Stomach (tissue), 4 donors: ENCODE data around the gene ZNF611.

ENCODE experiments used
- CTCF ChIP-seq, 7 experiments: fragments of 450-650 bp in 4 of 7; fragments of 200-600 bp in 3 of 7; sonication (generic) in 3 of 7; IDR thresholded peaks; one replicate each; pipeline ENCODE4 v1.5.1; 2016 to 2019; ENCODE audit warnings: antibody characterized with exemption in 7 of 7, control low read depth in 2 of 7, mild to moderate bottlenecking in 1 of 7
- POLR2A ChIP-seq, 4 donors: fragments of 450-650 bp; IDR thresholded peaks; one replicate each; pipeline ENCODE4 v1.6.1; 2016; ENCODE audit warnings: antibody characterized with exemption in 4 of 4, control low read depth in 2 of 4, mild to moderate bottlenecking in 1 of 4, moderate library complexity in 1 of 4

DNA sequence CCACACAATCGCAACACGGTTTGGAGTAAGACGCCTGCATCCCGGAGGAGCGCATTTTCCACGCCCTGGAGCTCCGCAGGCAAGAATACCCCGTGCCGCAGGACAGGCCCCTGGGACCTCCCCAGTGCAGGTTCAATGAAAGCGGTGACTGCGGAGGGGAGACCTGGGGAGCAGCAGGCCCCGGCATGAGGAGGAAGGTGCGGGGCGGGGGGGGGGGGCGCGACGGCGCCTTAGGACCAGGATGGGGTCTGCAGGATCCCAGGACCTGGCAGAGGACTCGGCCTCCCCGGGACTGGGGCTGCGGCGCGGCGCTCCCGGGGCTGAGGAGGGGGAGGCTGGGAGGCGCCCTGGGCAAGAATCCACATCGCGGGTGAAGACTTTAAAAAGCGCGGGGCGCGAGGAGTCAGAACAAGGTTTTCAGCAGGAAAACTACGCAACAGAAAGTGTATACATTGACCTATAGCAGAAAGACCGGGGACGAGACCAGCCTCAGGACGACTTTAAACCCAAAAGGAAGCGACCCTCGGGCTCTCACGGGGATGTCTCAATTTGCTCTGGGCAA, 432 bp downstream of the ZNF611 start:
- TF ChIP-seq CTCF (IDR thresholded peaks at IDR 0.05) = no peak
- no peak for TF ChIP-seq POLR2A (IDR thresholded peaks at IDR 0.05)
